WTC11 (cell line): ENCODE measurements around the gene TRAPPC2B. TPM values are rescaled to one million over a fixed set of nuclear protein-coding genes. Genes with fewer than 3 reads are reported as not detected.

Experiments used
- AR ChIP-seq: fragments of 250-450 bp; sonication (Bioruptor Pico); IDR thresholded peaks from 2 replicates; pipeline ENCODE4 v1.9.0; 2021; ENCODE audit warnings: mild to moderate bottlenecking
- ATF2 ChIP-seq: sonication (generic); formaldehyde crosslinking; IDR thresholded peaks from 2 replicates; pipeline ENCODE4 v1.8.1; 2022; ENCODE audit warnings: low read depth, missing genetic modification reagents, borderline replicate concordance
- ATF3 ChIP-seq: sonication (generic); formaldehyde crosslinking; conservative IDR thresholded peaks from 2 replicates; pipeline ENCODE4 v1.8.1; 2022; ENCODE audit warnings: mild to moderate bottlenecking, missing genetic modification reagents
- CREB1 ChIP-seq: sonication (generic); formaldehyde crosslinking; IDR thresholded peaks from 2 replicates; pipeline ENCODE4 v1.8.0; 2023; ENCODE audit warnings: mild to moderate bottlenecking, missing genetic modification reagents
- E2F5 ChIP-seq: sonication (generic); formaldehyde crosslinking; IDR thresholded peaks from 2 replicates; pipeline ENCODE4 v1.8.1; 2022; ENCODE audit warnings: mild to moderate bottlenecking, moderate library complexity, missing genetic modification reagents
- ELF4 ChIP-seq: sonication (generic); formaldehyde crosslinking; IDR thresholded peaks from 2 replicates; pipeline ENCODE4 v1.8.1; 2022; ENCODE audit warnings: low read depth, mild to moderate bottlenecking, moderate library complexity, missing genetic modification reagents
- ERG ChIP-seq: fragments of 250-450 bp; sonication (Bioruptor Pico); IDR thresholded peaks from 2 replicates; pipeline ENCODE4 v1.8.0; 2021; ENCODE audit warnings: mild to moderate bottlenecking
- FOXP1 ChIP-seq: sonication (generic); formaldehyde crosslinking; IDR thresholded peaks from 2 replicates; pipeline ENCODE4 v1.8.0; 2022; ENCODE audit warnings: missing genetic modification reagents, mild to moderate bottlenecking, moderate library complexity, borderline replicate concordance
- GABPB1 ChIP-seq: sonication (generic); formaldehyde crosslinking; IDR thresholded peaks from 2 replicates; pipeline ENCODE4 v1.8.1; 2023; ENCODE audit warnings: mild to moderate bottlenecking, missing genetic modification reagents
- GRHL2 ChIP-seq: fragments of 250-450 bp; sonication (Bioruptor Pico); IDR thresholded peaks from 2 replicates; pipeline ENCODE4 v1.8.0; 2022; ENCODE audit warnings: mild to moderate bottlenecking, moderate library complexity; ENCODE audit not compliant: insufficient replicate concordance, severe bottlenecking
- HMGXB4 ChIP-seq: sonication (generic); formaldehyde crosslinking; IDR thresholded peaks from 2 replicates; pipeline ENCODE4 v1.8.1; 2023; ENCODE audit warnings: mild to moderate bottlenecking, moderate library complexity, missing genetic modification reagents
- IRF2 ChIP-seq: sonication (generic); formaldehyde crosslinking; IDR thresholded peaks from 2 replicates; pipeline ENCODE4 v1.8.0; 2022; ENCODE audit warnings: low read depth, missing genetic modification reagents, borderline replicate concordance
- MXD4 ChIP-seq: fragments of 250-450 bp; sonication (Bioruptor Pico); IDR thresholded peaks from 2 replicates; pipeline ENCODE4 v1.8.0; 2021; ENCODE audit warnings: mild to moderate bottlenecking, moderate library complexity, borderline replicate concordance
- NFATC4 ChIP-seq: fragments of 250-450 bp; sonication (Bioruptor Pico); IDR thresholded peaks from 2 replicates; pipeline ENCODE4 v1.9.0; 2021; ENCODE audit warnings: mild to moderate bottlenecking
- NR1H2 ChIP-seq: sonication (generic); formaldehyde crosslinking; IDR thresholded peaks from 2 replicates; pipeline ENCODE4 v1.9.0; 2021; ENCODE audit warnings: mild to moderate bottlenecking, moderate library complexity, missing genetic modification reagents
- RORB ChIP-seq: fragments of 250-450 bp; sonication (Bioruptor Pico); IDR thresholded peaks from 2 replicates; pipeline ENCODE4 v1.9.0; 2021; ENCODE audit warnings: mild to moderate bottlenecking
- USF2 ChIP-seq: sonication (generic); formaldehyde crosslinking; IDR thresholded peaks from 2 replicates; pipeline ENCODE4 v1.8.1; 2023; ENCODE audit warnings: mild to moderate bottlenecking, missing genetic modification reagents, moderate library complexity
- ZBTB21 ChIP-seq: sonication (generic); formaldehyde crosslinking; IDR thresholded peaks from 2 replicates; pipeline ENCODE4 v1.8.1; 2023; ENCODE audit warnings: mild to moderate bottlenecking, missing genetic modification reagents, borderline replicate concordance
- ZMAT4 ChIP-seq: fragments of 250-450 bp; sonication (Bioruptor Pico); IDR thresholded peaks from 2 replicates; pipeline ENCODE4 v1.9.0; 2021; ENCODE audit warnings: mild to moderate bottlenecking
- ZNF219 ChIP-seq: sonication (generic); formaldehyde crosslinking; IDR thresholded peaks from 2 replicates; pipeline ENCODE4 v1.8.0; 2023; ENCODE audit warnings: missing genetic modification reagents, mild to moderate bottlenecking, borderline replicate concordance
- ZNF232 ChIP-seq: sonication (generic); formaldehyde crosslinking; IDR thresholded peaks from 2 replicates; pipeline ENCODE4 v1.8.0; 2022; ENCODE audit warnings: mild to moderate bottlenecking, missing genetic modification reagents
- ZNF396 ChIP-seq: fragments of 250-450 bp; sonication (Bioruptor Pico); IDR thresholded peaks from 2 replicates; pipeline ENCODE4 v1.8.0; 2021; ENCODE audit warnings: mild to moderate bottlenecking, moderate library complexity, borderline replicate concordance
- ZNF416 ChIP-seq: fragments of 250-450 bp; sonication (Bioruptor Pico); IDR thresholded peaks from 2 replicates; pipeline ENCODE4 v1.9.0; 2021; ENCODE audit warnings: mild to moderate bottlenecking, inconsistent platforms
- ZNF532 ChIP-seq: fragments of 250-450 bp; sonication (Bioruptor Pico); IDR thresholded peaks from 2 replicates; pipeline ENCODE4 v1.9.0; 2021; ENCODE audit warnings: mild to moderate bottlenecking, borderline replicate concordance
- total RNA-seq: library from RNA; stranded (reverse); gene quantifications from 3 replicates; pipeline ENCODE4 v1.2.3, GENCODE V29; 2021

Gene TRAPPC2B
- total RNA-seq, 1 experiment from 2014 or later = 10.5 TPM

GRCh38 chr19:57410877-57411671 lies 47.7 kb downstream of the TRAPPC2B start, which contains the start of gene ZNF17 (continued):
- TF ChIP-seq E2F5 (CRISPR knock-in tag) (no peak), ZNF219 (CRISPR knock-in tag) (no peak), MXD4 (CRISPR knock-in tag) (no peak), ATF3 (CRISPR knock-in tag) (no peak), ZNF232 (CRISPR knock-in tag) (no peak), ATF2 (CRISPR knock-in tag) (no peak), ZNF532 (CRISPR knock-in tag) (no peak), ZBTB21 (no peak), USF2 (CRISPR knock-in tag) (no peak), NR1H2 (0 out of 2 replicates have a peak, but pooled peaks have one; percentile 30), GABPB1 (CRISPR knock-in tag) (peak; percentile 82), RORB (CRISPR knock-in tag) (no peak), GRHL2 (CRISPR knock-in tag) (no peak), NFATC4 (CRISPR knock-in tag) (no peak), ZMAT4 (no peak), HMGXB4 (CRISPR knock-in tag) (no peak), ZNF396 (CRISPR knock-in tag) (no peak), ZNF416 (CRISPR knock-in tag) (no peak), ERG (CRISPR knock-in tag) (no peak), CREB1 (no peak), ELF4 (no peak), FOXP1 (peak; percentile 83; the same call in 1 of the 2 replicates), IRF2 (CRISPR knock-in tag) (no peak), AR (no peak)
